Measurements from ENCODE around the gene CCDC91.
"Not testable (repeated sequence)": the region's sequence is repeated elsewhere in the genome, so short reads cannot be mapped to it uniquely, and the experiment has no call there.

The CCDC91 gene

DNA sequence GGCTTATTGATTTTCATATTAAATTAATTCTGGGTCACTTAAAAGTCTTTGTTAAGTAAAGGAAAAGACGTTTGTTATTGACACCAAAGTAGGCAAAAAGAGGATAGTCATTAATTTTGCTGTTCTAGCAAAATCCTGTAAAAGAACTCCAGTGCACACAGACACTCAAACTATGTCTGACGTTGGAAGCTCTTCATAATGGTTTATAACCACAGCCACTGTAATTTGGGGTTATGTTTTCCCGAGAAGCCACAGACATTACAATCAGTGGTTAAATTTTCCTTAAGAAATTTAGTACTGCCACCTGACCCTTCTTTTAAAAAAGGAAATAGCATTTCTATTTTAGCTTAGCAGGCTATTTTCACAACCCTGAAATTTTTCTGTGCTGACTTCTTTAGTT lies 267.5 kb downstream of the CCDC91 start:
- DNase-seq (ENCODE audit: low read depth): no peak

DNA sequence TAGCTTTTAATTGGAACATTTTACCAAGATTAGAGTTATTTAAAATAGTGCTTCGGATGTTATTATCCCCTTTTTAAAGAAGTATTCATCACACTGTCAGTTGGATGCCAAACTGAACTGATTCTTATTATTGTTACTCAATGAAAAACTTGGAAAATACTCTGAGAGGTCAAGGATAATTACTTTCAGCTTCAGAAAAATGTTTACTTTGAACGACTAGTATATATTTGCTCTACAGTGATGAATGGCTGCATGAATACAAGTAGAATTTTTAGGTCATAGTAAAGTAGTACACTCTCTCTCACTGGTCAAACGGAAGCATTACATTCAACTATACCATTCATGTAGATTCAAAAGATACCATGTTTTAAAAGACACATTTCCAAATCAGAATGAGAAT lies 269.2 kb downstream of the CCDC91 start:
- no peak for DNase-seq (ENCODE audit: low read depth)

- DNase-seq (ENCODE audit: low read depth): no peak
Measured at GRCh38 chr12:28460420-28461130, 270.3 kb downstream of the CCDC91 start.

GRCh38 chr12:28463396-28463795 lies 273.1 kb downstream of the CCDC91 start:
- no peak for DNase-seq (ENCODE audit: low read depth)

- not testable (repeated sequence) for DNase-seq (ENCODE audit: low read depth)
Measured at GRCh38 chr12:28471762-28472161, 281.5 kb downstream of the CCDC91 start.

DNA sequence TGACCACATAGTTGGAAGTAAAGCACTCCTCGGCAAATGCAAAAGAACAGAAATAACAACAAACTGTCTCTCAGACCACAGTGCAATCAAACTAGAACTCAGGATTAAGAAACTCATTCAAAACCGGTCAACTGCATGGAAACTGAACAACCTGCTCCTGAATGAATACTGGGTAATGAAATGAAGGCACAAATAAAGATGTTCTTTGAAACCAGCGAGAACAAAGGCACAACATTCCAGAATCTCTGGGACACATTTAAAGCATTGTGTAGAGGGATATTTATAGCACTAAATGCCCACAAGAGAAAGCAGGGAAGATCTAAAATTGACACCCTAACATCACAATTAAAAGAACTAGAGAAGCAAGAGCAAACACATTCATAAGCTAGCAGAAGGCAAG lies 285.9 kb downstream of the CCDC91 start:
- not testable (repeated sequence) for DNase-seq (ENCODE audit: low read depth)

DNA sequence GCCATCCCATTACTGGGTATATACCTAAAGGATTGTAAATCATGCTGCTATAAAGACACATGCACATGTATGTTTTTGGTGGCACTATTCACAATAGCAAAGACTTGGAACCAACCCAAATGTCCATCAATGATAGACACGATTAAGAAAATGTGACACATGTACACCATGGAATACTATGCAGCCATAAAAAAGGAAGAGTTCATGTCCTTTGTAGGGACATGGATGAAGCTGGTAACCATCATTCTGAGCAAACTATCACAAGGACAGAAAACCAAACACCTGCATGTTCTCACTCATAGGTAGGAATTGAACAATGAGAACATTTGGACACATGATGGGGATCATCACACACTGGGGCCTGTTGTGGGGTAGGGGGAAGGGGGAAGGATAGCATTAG lies 288.8 kb downstream of the CCDC91 start:
- not testable (repeated sequence) for DNase-seq (ENCODE audit: low read depth)

DNA sequence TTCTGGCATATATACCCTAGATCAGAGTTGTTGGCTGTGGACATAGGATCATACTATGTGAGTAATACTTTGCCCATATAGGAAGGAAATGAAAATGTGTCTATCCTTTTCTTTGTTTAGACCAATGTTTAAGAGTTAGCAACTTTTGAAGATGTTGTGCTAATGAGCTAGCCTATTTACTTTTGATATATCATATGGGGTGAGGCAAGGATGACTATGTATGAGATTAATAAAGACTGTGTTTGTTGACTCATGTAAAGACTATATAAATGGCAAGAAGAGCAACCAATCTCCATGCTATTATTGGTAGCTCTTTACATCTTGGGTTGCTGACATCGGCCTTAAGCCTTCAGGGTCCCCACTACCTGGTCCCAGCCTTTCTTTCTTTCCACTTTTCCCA lies 289.4 kb downstream of the CCDC91 start:
- DNase-seq (ENCODE audit: low read depth): no peak

DNA sequence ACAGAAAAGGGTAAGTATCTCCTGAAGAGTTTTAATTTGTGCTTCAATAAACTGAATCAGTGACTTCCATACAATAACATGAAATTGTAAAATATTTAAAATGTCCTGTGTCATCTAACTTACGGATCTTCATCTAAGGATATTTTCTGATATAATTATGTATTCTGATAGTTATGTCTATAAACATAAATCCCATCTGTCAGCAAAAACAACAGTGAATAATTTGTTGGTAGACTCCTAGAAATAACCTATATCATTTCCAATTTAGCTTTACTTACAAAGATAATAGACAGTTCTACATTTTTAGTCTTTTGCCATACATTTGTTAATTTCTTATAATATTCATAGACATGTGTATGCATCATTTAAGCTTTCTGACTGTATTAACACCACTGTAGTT lies 293.9 kb downstream of the CCDC91 start:
- DNase-seq (ENCODE audit: low read depth): no peak

GRCh38 chr12:28486521-28486920 lies 296.3 kb downstream of the CCDC91 start:
- DNase-seq (ENCODE audit: low read depth): no peak

GRCh38 chr12:28489246-28489645 lies 299.0 kb downstream of the CCDC91 start:
- peak; percentile 62 for DNase-seq (ENCODE audit: low read depth)

- peak; percentile 65 for DNase-seq (ENCODE audit: low read depth)
Measured at GRCh38 chr12:28497889-28498411, 307.7 kb downstream of the CCDC91 start.

DNA sequence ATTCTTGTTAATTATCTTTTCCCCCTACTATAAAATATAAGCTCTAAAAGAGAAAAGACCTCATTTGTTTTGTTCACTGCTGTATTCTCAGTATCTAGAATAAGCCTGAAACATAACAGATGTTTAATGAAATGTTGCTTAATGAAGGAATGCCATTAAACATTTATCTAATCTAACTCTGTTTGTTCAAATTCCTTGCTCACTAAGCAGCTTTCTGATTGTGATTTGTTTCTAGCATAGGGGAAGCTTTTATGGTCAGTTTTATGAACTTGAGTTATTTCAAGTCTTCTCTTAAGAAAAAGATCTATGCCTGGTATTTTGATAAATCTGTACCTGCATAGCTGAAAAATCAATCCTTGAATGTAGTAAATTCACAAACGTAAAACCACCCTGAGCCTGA lies 308.6 kb downstream of the CCDC91 start:
- no peak for DNase-seq (ENCODE audit: low read depth)

- DNase-seq (ENCODE audit: low read depth): peak; percentile 66
Measured at GRCh38 chr12:28500373-28501024, 310.2 kb downstream of the CCDC91 start.

- DNase-seq (ENCODE audit: low read depth): no peak
Measured at GRCh38 chr12:28506271-28506670, 316.0 kb downstream of the CCDC91 start.

DNA sequence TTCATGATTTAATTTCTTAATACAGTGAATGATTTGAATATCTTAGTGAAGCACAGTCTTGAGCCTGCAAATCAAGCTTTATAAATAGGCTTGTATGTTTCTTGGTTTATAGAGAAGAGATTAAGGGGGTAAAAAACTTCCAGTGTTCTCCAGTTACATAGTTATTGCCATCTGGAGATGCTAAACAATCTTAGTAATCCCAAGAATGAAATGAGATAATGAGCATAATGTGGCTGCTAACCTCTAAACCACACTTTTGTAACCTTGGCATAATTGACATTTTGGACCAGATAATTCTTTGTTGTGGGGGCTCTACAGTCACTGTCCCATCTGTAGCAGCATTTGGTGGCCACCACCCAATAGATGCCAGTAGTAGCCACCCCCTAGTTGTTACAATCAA lies 316.8 kb downstream of the CCDC91 start:
- DNase-seq (ENCODE audit: low read depth): peak; percentile 79

DNA sequence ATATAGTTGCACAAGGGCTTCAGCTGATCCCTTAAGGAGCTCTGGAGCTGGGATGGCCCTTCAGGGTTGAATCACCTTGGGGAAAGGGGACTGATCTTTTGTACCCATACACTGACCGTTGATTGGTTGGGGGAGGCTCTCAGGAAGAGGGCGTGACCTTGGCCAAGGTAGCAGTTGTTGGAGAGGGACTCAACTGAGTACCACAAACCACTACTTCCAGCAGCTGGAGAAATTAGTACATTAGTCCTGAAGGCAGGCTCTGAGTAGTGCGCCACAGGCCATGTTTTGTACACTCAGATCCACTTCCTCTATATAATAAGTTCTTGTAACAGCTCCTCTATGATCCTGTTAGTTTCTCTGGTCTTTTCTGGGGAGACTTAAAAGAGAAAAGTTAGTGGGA lies 317.6 kb downstream of the CCDC91 start:
- DNase-seq (ENCODE audit: low read depth): no peak

GRCh38 chr12:28512406-28512805 lies 322.1 kb downstream of the CCDC91 start:
- no peak for DNase-seq (ENCODE audit: low read depth)

DNA sequence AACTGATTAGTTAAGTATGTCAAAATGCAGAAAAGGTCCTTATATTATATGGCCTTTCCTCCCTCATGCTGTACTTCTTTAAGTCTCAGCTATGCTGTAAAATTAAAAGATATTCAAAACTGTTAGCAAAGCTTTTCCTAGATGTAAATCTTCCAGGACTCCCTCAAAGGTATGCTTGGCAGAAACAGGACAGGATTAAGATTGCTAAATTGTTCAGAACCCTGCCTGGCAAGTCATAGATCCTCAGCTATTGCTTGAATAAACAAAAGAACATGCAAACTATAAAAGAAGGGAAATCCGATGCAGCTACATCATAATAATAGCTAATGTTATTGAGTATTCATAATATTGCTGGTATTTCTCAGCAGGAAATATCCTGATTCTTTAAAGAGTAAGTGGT lies 322.6 kb downstream of the CCDC91 start:
- DNase-seq (ENCODE audit: low read depth): peak; percentile 56

GRCh38 chr12:28513983-28514382 lies 323.7 kb downstream of the CCDC91 start:
- no peak for DNase-seq (ENCODE audit: low read depth)

- no peak for DNase-seq (ENCODE audit: low read depth)
Measured at GRCh38 chr12:28517101-28517500, 326.8 kb downstream of the CCDC91 start.

DNA sequence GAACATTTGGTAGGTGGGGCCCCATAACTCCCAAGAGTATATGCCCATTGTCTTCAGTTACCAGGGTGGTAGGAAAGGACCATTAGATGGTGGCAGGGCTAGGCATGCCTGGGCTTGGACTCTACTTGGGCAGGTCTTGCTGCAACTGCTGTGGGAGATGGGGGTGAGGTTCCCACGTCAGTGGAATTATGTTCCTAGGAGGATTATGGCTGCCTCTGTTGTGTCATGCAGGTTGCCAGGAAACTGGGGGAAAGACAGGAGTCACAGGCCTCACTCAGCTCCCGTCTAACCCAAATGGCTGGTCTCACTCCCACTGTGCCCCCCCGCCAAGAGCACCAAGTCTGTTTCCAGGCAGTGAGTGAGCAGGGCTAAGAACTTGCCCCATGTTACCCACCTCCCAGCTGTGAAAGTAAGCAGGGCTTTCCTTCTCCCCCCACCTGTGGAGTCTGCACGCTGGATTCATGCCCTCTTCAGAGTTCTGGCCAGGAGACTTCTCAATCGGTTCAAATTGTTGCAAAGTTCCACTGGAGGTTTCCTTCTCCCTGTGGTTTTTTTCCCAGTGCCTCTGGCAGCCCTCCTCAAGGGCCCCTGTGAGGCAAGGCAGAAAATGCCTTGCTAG lies 337.5 kb downstream of the CCDC91 start:
- no peak for DNase-seq (ENCODE audit: low read depth)

- peak; percentile 71 for DNase-seq (ENCODE audit: low read depth)
Measured at GRCh38 chr12:28535216-28535615, 345.0 kb downstream of the CCDC91 start.
